Mucosa of descending colon (tissue), 3 donors: Measurements from ENCODE around the gene FOCAD. TPM values are rescaled to one million over a fixed set of nuclear protein-coding genes. Genes with fewer than 3 reads are reported as not detected.

Source experiments
- ATAC-seq: fragments of 200-7000 bp; cut with Tn5 transposase; one replicate; pipeline ENCODE4 v1.9.1; 2020; ENCODE audit warnings: mild to moderate bottlenecking, moderate library complexity
- DNase-seq, 3 donors: peaks; one replicate each; pipeline ENCODE4 v3.0.0-alpha.2; 2020
- H3K36me3 ChIP-seq: fragments of 200-600 bp; one replicate; pipeline ENCODE4 v1.8.0; 2021; ENCODE audit warnings: low read depth, mild to moderate bottlenecking
- H3K4me1 ChIP-seq: fragments of 200-600 bp; one replicate; pipeline ENCODE4 v1.8.0; 2021; ENCODE audit warnings: low read depth, mild to moderate bottlenecking
- H3K4me3 ChIP-seq: fragments of 200-600 bp; one replicate; pipeline ENCODE4 v1.8.0; 2021; ENCODE audit warnings: mild to moderate bottlenecking
- H3K9me3 ChIP-seq: fragments of 200-600 bp; one replicate; pipeline ENCODE4 v1.8.0; 2021; ENCODE audit warnings: mild to moderate bottlenecking
- CTCF ChIP-seq: fragments of 200-600 bp; IDR thresholded peaks from one replicate; pipeline ENCODE4 v1.8.0; 2022; ENCODE audit warnings: antibody characterized with exemption, mild to moderate bottlenecking
- intact Hi-C, 2 donors: fragments of 100-400 bp; cut with DNase I in 1 of 2; cut with micrococcal nuclease in 1 of 2; formaldehyde crosslinking; loops; one replicate each; pipeline versions ENCODE4 v1.11.0 to v1.11.1; 2022; cut with DNase I, micrococcal nuclease
- total RNA-seq, 3 donors: library from RNA; stranded (reverse); fragmentation: NEBNext Ultra II Directional in 2 of 3; extraction: Animal tissue kit (Norgen Biotek cat#: 25700) in 2 of 3; gene quantifications; one replicate each; pipeline versions ENCODE4 v1.2.1 to v1.2.4, GENCODE V29; 2021 to 2023
- donor health status: DM: no; HTN: no; CAD: no; lungs with moderate emphysema.
- donor health status: DM: no; HTN: no; CAD: no.
- donor health status: DM: no; HTN: yes; CAD: no.

The FOCAD gene
- total RNA-seq, 3 donors from 2014 or later: 26.6 to 30.3 (median 26.9) TPM

- H3K4me3 ChIP-seq: no peak overlapping the region
- H3K36me3 ChIP-seq: no peaks in the 10 kb centered on the region
- ATAC-seq: no peak
- intact Hi-C loops: loop anchor here (10.0 kb wide), 3 partner anchors 320 to 1020 kb away; partner anchors contain the start of gene MLLT3 (in 1 of the 2)
- no peaks in the 10 kb centered on the region for H3K9me3 ChIP-seq
- DNase-seq: no peak
- no peaks in the 10 kb centered on the region for H3K4me1 ChIP-seq
- no peak for TF ChIP-seq CTCF
Observed at GRCh38 chr9:20945269-20945668, 261.2 kb downstream of the FOCAD start.

GRCh38 chr9:20945856-20946255, 261.8 kb downstream of the FOCAD start:
- Histone ChIP-seq H3K9me3 (no peaks in the 10 kb centered on the region), H3K4me1 (no peaks in the 10 kb centered on the region), H3K4me3 (no peak overlapping the region), H3K36me3 (no peaks in the 10 kb centered on the region)
- TF ChIP-seq CTCF: no peak
- ATAC-seq (no peak), DNase-seq (no peak)
- intact Hi-C loops: loop anchor here (10.0 kb wide), 3 partner anchors 321 to 1021 kb away; partner anchors contain the start of gene MLLT3 (in 1 of the 2)

- intact Hi-C loops: loop anchor here (10.0 kb wide), 3 partner anchors 324 to 1024 kb away; partner anchors contain the start of gene MLLT3 (in 1 of the 2)
Observed at GRCh38 chr9:20948703-20949102, 264.6 kb downstream of the FOCAD start.

GRCh38 chr9:20950707-20951106, 266.6 kb downstream of the FOCAD start:
- no peak for TF ChIP-seq CTCF
- Histone ChIP-seq H3K4me1 (no peaks in the 10 kb centered on the region), H3K4me3 (no peak overlapping the region), H3K9me3 (no peaks in the 10 kb centered on the region), H3K36me3 (no peaks in the 10 kb centered on the region)
- DNase-seq (no peak), ATAC-seq (no peak)
- intact Hi-C loops: loop anchor here in 1 of 2 donors (10.0 kb wide), 1 partner anchor 164 kb away; no protein-coding TSS in a partner anchor

More at GRCh38 chr9:20948703-20949102, 264.6 kb downstream of the FOCAD start:
- Histone ChIP-seq H3K36me3 (no peaks in the 10 kb centered on the region), H3K4me1 (no peaks in the 10 kb centered on the region), H3K9me3 (no peaks in the 10 kb centered on the region), H3K4me3 (no peak overlapping the region)
- ATAC-seq (no peak), DNase-seq (no peak)
- no peak for TF ChIP-seq CTCF

- DNase-seq: no peak
- Histone ChIP-seq H3K36me3 (no peaks in the 10 kb centered on the region), H3K4me3 (no peak overlapping the region), H3K9me3 (no peaks in the 10 kb centered on the region), H3K4me1 (no peaks in the 10 kb centered on the region)
- no peak for ATAC-seq
- intact Hi-C loops: no loop called here
- no peak for TF ChIP-seq CTCF
Observed at GRCh38 chr9:20962536-20963225, 278.6 kb downstream of the FOCAD start.
